ENCODE measurements around the gene ITPKA. TPM values are rescaled to one million over a fixed set of nuclear protein-coding genes. Genes with fewer than 3 reads are reported as not detected.

ITPKA gene
- polyA plus RNA-seq, 2 of the 4 experiments (the other 2 are of a cell fraction) = 0.52 to 1.1 TPM

DNA sequence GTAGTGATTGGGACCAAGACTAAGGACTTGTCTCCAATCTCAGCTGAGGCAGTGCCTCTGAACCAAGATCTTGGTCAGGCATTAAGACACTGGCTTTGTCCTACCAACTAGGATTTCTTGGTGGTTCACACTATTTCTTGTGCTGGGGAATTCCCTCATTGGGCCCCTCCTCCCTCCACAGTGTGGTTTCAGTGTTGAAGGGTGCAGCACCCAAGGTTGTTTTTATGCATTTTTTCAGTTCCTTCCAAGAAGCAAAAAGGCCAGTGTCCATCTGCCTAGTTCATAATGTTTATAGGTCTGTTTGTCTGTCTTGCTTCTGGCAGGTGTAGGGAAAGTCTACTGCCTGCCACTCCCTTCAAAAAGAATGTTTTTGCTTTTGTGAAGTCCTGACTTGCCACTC lies 10.6 kb upstream of the ITPKA start:
- FAIRE-seq = no peak
- Histone ChIP-seq H3K4me3 (no peak overlapping the region), H3K4me1 (no peaks in the 10 kb centered on the region), H3K27ac (no peak overlapping the region), H3K9me3 (no peaks in the 10 kb centered on the region), H3K4me2 (no peak overlapping the region)
- no peak for ATAC-seq
- CTCF ChIA-PET = interaction anchor here (0.5 to 1.9 kb wide), 2 partner anchors 17 to 761 kb away, joined by 3 to 8 read pairs; no protein-coding TSS in a partner anchor
- DNase-seq (ENCODE audit: low read depth in 1 of 2, low spot score in 1 of 2) = no peak
- POLR2A ChIA-PET = no interaction called here
- TF ChIP-seq USF2 (IDR thresholded peaks at IDR 0.05) = no peak
- TF ChIP-seq EHMT2 (IDR thresholded peaks at IDR 0.05; ENCODE audit: low read depth) = no peak
- TF ChIP-seq CBX8 (IDR thresholded peaks at IDR 0.05) = no peak
- TF ChIP-seq RFX5 (IDR thresholded peaks at IDR 0.05) = no peak
- TF ChIP-seq CHD2 (IDR thresholded peaks at IDR 0.05; ENCODE audit: low read length, partially characterized antibody) = no peak
- no peak for TF ChIP-seq HDAC2 (IDR thresholded peaks at IDR 0.05)
- TF ChIP-seq KDM1A (IDR thresholded peaks at IDR 0.05; ENCODE audit: low read depth) = no peak
- TF ChIP-seq ZC3H11A (IDR thresholded peaks at IDR 0.05) = no peak
- TF ChIP-seq, protein P1, sequence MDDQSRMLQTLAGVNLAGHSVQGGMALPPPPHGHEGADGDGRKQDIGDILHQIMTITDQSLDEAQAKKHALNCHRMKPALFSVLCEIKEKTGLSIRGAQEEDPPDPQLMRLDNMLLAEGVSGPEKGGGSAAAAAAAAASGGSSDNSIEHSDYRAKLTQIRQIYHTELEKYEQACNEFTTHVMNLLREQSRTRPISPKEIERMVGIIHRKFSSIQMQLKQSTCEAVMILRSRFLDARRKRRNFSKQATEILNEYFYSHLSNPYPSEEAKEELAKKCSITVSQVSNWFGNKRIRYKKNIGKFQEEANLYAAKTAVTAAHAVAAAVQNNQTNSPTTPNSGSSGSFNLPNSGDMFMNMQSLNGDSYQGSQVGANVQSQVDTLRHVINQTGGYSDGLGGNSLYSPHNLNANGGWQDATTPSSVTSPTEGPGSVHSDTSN (IDR thresholded peaks at IDR 0.05) = no peak
- TF ChIP-seq CHD4 (IDR thresholded peaks at IDR 0.05; ENCODE audit: borderline replicate concordance) = no peak
- no peak for TF ChIP-seq ZNF302 (CRISPR knock-in tag; IDR thresholded peaks at IDR 0.05)
- TF ChIP-seq E2F6 (IDR thresholded peaks at IDR 0.05; ENCODE audit: borderline replicate concordance, low read depth) = no peak
- TF ChIP-seq SREBF2 (IDR thresholded peaks at IDR 0.05) = no peak
- no peak for TF ChIP-seq ZSCAN20 (CRISPR knock-in tag; IDR thresholded peaks at IDR 0.05)
- no peak for TF ChIP-seq RNF2 (IDR thresholded peaks at IDR 0.05; ENCODE audit: borderline replicate concordance, low read depth)
- no peak for TF ChIP-seq CBX2 (IDR thresholded peaks at IDR 0.05; ENCODE audit: borderline replicate concordance, low read depth)
- no peak for TF ChIP-seq POLR2AphosphoS2 (conservative IDR thresholded peaks at IDR 0.05; ENCODE audit: low read length)

GRCh38 chr15:41483519-41483918 lies 10.2 kb upstream of the ITPKA start:
- DNase-seq (ENCODE audit: low read depth in 1 of 2, low spot score in 1 of 2) (no peak), ATAC-seq (no peak), FAIRE-seq (no peak)
- CTCF ChIA-PET = interaction anchor here (1.9 to 2.1 kb wide), 2 partner anchors 18 kb away, joined by 8 to 9 read pairs; no protein-coding TSS in a partner anchor
- WGBS (ENCODE audit: missing lambda C conversion rate) = 97% methylated on average over 2 of the region's 2 CpGs
- no peak overlapping the region for H3K27ac ChIP-seq
- H3K9me3 ChIP-seq = no peaks in the 10 kb centered on the region
- POLR2A ChIA-PET = no interaction called here
- no peak for TF ChIP-seq CHD2 (IDR thresholded peaks at IDR 0.05; ENCODE audit: low read length, partially characterized antibody)
- TF ChIP-seq ZC3H11A (IDR thresholded peaks at IDR 0.05) = no peak
- TF ChIP-seq, protein P2, sequence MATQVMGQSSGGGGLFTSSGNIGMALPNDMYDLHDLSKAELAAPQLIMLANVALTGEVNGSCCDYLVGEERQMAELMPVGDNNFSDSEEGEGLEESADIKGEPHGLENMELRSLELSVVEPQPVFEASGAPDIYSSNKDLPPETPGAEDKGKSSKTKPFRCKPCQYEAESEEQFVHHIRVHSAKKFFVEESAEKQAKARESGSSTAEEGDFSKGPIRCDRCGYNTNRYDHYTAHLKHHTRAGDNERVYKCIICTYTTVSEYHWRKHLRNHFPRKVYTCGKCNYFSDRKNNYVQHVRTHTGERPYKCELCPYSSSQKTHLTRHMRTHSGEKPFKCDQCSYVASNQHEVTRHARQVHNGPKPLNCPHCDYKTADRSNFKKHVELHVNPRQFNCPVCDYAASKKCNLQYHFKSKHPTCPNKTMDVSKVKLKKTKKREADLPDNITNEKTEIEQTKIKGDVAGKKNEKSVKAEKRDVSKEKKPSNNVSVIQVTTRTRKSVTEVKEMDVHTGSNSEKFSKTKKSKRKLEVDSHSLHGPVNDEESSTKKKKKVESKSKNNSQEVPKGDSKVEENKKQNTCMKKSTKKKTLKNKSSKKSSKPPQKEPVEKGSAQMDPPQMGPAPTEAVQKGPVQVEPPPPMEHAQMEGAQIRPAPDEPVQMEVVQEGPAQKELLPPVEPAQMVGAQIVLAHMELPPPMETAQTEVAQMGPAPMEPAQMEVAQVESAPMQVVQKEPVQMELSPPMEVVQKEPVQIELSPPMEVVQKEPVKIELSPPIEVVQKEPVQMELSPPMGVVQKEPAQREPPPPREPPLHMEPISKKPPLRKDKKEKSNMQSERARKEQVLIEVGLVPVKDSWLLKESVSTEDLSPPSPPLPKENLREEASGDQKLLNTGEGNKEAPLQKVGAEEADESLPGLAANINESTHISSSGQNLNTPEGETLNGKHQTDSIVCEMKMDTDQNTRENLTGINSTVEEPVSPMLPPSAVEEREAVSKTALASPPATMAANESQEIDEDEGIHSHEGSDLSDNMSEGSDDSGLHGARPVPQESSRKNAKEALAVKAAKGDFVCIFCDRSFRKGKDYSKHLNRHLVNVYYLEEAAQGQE (IDR thresholded peaks at IDR 0.05) = no peak
- no peak for TF ChIP-seq JUNB (IDR thresholded peaks at IDR 0.05)
- no peak for TF ChIP-seq HOXA7 (CRISPR knock-in tag; IDR thresholded peaks at IDR 0.05)
- no peak for TF ChIP-seq FOSL2 (IDR thresholded peaks at IDR 0.05)
- no peak for TF ChIP-seq FOSL2 (CRISPR knock-in tag; IDR thresholded peaks at IDR 0.05)
- H3K4me1 ChIP-seq = no peaks in the 10 kb centered on the region
- no peak overlapping the region for H3K4me2 ChIP-seq
- H3K4me3 ChIP-seq = no peak overlapping the region
